Body of pancreas (tissue), 4 donors: ENCODE data around the gene FRMD4B. TPM values are rescaled to one million over a fixed set of nuclear protein-coding genes. Genes with fewer than 3 reads are reported as not detected.

Source experiments
- ATAC-seq: fragments of 150-250 bp; one replicate; pipeline ENCODE4 v1.9.1; 2016
- DNase-seq, 4 donors: peaks; one replicate each; pipeline ENCODE4 v3.0.0-alpha.2; 2019
- H3K27ac ChIP-seq, 4 donors: fragments of 200-600 bp; sonication (generic); 1 replicate in 3 of 4; 2 replicates in 1 of 4; pipeline versions ENCODE4 v1.5.1 to v1.6.1; 2016 to 2019; ENCODE audit warnings: mild to moderate bottlenecking in 1 of 4, mixed read lengths in 1 of 4, moderate library complexity in 1 of 4
- H3K27me3 ChIP-seq, 2 donors: fragments of 200-600 bp; sonication (generic); one replicate each; pipeline ENCODE4 v1.6.0; 2016; ENCODE audit warnings: mild to moderate bottlenecking in 1 of 2
- H3K36me3 ChIP-seq, 2 donors: fragments of 200-600 bp; sonication (generic); replicated peaks in 1 of 2; 2 replicates each; pipeline ENCODE4 v1.5.1; 2016; ENCODE audit warnings: low read depth in 2 of 2; ENCODE audit not compliant: insufficient read depth in 1 of 2
- H3K4me1 ChIP-seq: fragments of 200-600 bp; sonication (generic); one replicate; pipeline ENCODE4 v1.6.0; 2016
- H3K4me3 ChIP-seq, 2 donors: fragments of 200-600 bp; sonication (generic); 1 replicate in 1 of 2; 2 replicates in 1 of 2; pipeline ENCODE4 v1.5.1; 2016 to 2019
- H3K9me3 ChIP-seq, 3 donors: fragments of 200-600 bp; sonication (generic); 1 replicate in 2 of 3; 2 replicates in 1 of 3; pipeline ENCODE4 v1.5.1; 2016
- POLR2A ChIP-seq, 3 donors: fragments of 450-650 bp; IDR thresholded peaks; one replicate each; pipeline ENCODE4 v1.6.1; 2016; ENCODE audit warnings: antibody characterized with exemption in 3 of 3, mild to moderate bottlenecking in 2 of 3
- WGBS, 2 donors: methylation state at CpG; one replicate each; pipeline ENCODE4 v1.1.5; 2017; 5-methylcytosine and 5-hydroxymethylcytosine counted together
- intact Hi-C: fragments of 100-400 bp; cut with DNase I; formaldehyde crosslinking; loops from one replicate; pipeline ENCODE4 v1.15.1; 2023
- total RNA-seq, 2 donors: library from RNA; depleted of rRNA; stranded (reverse); fragments of >200 nt; gene quantifications; one replicate each; pipeline ENCODE4 v1.1.0, GENCODE V29; 2016
- TF ChIP-seq, protein P1 (sequence below), 7 experiments: fragments of 450-650 bp in 4 of 7; fragments of 200-600 bp in 3 of 7; sonication (generic) in 3 of 7; IDR thresholded peaks; one replicate each; pipeline ENCODE4 v1.5.1; 2016 to 2019; ENCODE audit warnings: antibody characterized with exemption in 7 of 7

FRMD4B gene
- total RNA-seq, 2 donors from 2014 or later, result 7.3 to 14.3 TPM

DNA sequence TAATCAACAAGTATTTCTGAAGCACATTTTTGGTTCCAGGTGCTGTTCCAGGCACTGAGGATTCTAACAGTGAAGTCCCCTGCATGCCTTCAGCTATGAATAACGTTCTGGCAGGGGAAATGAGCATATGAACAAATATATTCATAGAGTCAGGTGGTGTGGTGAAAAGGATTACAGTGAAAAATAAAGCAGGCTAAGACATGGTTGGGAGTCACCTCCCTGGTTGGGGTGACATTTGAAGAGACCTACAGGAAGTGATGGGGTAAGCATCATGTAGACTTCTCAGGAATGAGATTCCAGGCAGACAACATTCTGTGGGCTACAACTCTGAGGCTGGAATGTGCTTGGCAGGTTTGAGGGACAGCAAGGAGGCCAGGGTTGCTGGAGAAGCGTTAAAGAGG is 15.0 kb downstream of the FRMD4B start:
- DNase-seq (no peak), ATAC-seq (no peak)
- Histone ChIP-seq H3K9me3 (no peaks in the 10 kb centered on the region), H3K4me3 (no peak overlapping the region), H3K4me1 (peaks cover 10% of the 10 kb centered on the region), H3K27ac (no peak overlapping the region), H3K36me3 (no peaks in the 10 kb centered on the region), H3K27me3 (no peaks in the 10 kb centered on the region)
- intact Hi-C loops, result no loop called here
- WGBS, 2 donors, result 61 to 72% methylated on average over 2 of the region's 2 CpGs
- TF ChIP-seq POLR2A (IDR thresholded peaks at IDR 0.05), result no peak
- TF ChIP-seq, protein P1, sequence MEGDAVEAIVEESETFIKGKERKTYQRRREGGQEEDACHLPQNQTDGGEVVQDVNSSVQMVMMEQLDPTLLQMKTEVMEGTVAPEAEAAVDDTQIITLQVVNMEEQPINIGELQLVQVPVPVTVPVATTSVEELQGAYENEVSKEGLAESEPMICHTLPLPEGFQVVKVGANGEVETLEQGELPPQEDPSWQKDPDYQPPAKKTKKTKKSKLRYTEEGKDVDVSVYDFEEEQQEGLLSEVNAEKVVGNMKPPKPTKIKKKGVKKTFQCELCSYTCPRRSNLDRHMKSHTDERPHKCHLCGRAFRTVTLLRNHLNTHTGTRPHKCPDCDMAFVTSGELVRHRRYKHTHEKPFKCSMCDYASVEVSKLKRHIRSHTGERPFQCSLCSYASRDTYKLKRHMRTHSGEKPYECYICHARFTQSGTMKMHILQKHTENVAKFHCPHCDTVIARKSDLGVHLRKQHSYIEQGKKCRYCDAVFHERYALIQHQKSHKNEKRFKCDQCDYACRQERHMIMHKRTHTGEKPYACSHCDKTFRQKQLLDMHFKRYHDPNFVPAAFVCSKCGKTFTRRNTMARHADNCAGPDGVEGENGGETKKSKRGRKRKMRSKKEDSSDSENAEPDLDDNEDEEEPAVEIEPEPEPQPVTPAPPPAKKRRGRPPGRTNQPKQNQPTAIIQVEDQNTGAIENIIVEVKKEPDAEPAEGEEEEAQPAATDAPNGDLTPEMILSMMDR (IDR thresholded peaks at IDR 0.05), result no peak

DNA sequence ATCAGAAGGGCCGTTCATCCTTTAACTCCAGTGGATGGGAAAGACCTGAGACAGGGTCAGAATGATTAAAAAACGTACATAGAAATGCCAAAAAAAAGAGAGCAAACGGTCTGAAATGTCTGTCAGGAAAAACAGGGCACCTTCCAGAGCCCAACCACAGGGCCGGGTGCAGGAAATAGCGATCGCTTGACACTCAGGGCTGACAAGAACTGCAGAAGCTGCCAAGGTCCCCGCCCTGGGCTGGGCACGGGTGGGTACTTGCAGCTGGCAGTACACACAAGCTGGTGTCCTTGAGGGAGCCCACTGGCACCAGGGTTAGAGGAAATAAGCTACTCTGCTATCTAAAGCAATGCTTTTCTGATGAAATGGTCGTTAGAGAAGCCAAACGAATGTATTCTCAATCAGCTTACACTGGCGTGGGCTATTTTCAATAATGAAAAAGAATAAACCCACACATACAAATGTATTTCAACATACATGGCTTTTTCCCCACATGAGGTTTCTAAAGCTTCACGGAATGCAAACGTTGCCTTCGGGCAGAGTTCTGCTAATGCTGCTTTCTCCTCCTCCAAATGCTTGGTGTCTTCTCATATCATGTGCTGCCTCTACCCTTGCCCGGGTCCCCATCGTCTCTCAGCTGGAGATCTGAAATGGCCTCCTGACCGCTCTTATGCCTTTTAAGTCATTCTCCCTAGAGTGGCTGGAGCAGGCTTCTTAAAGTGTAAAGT is 15.6 kb downstream of the FRMD4B start:
- ATAC-seq (peak; percentile 59), DNase-seq (peak; percentile 39 to 59 (median 54))
- intact Hi-C loops, result no loop called here
- TF ChIP-seq, protein P1 (IDR thresholded peaks at IDR 0.05), result no peak
- TF ChIP-seq POLR2A (IDR thresholded peaks at IDR 0.05), result no peak
- Histone ChIP-seq H3K9me3 (no peaks in the 10 kb centered on the region), H3K4me3 (no peak overlapping the region), H3K27ac (peak overlapping the region in 1 of 4 donors; percentile 42), H3K36me3 (no peaks in the 10 kb centered on the region), H3K27me3 (no peaks in the 10 kb centered on the region), H3K4me1 (peaks cover 10% of the 10 kb centered on the region)
- 34 to 38% methylated on average over 17 of the region's 17 CpGs for WGBS, 2 donors

DNA sequence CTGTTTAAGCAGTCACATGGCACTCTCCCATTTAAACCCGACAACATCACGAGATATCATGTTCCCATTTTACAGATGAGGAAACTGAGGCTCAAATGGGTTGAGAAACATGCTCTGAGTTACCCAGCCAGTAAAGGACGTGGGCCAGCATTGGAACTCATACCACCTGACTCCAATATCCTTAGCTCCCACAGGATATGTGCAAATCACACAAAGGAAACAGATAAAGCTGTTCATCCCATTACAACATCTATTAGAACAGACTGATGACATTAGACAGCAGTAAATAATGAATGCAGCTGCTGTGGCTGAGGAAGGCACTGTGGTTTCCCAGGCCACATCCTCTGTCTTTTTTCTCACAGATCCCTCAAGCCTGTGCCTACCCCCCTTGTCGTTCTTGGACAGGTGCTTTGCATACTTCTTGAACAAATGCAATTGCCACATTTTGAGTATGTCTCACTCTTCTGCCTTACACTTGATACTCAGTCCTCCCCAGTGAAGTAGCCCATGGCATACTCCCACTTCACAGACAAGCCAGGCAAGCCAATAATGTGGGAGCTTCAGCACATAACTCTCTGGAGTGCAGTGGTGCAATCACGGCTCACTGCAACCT is 17.7 kb downstream of the FRMD4B start:
- no peak for DNase-seq

DNA sequence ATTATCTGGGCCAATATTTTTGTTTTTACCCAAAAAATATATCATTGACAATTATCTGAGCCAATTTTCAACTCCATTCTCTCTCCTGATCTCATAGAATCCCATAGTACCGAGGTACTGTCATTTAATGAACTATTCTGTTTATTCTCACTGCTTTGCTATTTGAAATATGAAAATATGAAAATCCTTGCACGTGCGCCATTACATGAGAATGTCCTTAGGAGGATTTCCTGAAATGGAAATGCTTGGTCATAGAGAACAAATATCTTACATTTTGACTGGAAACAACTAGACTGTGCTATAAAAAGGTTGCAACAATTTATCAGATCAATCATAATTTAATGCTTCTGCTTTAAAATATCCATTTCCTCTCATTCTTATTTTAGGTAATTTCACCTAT is 18.3 kb downstream of the FRMD4B start:
- DNase-seq (no peak), ATAC-seq (no peak)
- no peak overlapping the region for H3K4me3 ChIP-seq
- H3K27ac ChIP-seq, result no peak overlapping the region
- no peaks in the 10 kb centered on the region for H3K9me3 ChIP-seq
- WGBS, 2 donors, result 86 to 93% methylated on average over 3 of the region's 3 CpGs
- peaks cover 10% of the 10 kb centered on the region for H3K4me1 ChIP-seq
- no peaks in the 10 kb centered on the region for H3K36me3 ChIP-seq
- intact Hi-C loops, result no loop called here
- TF ChIP-seq POLR2A (IDR thresholded peaks at IDR 0.05), result no peak
- TF ChIP-seq, protein P1 (IDR thresholded peaks at IDR 0.05), result no peak
- no peaks in the 10 kb centered on the region for H3K27me3 ChIP-seq

More for the DNA sequence above, 17.7 kb downstream of the FRMD4B start:
- Histone ChIP-seq H3K36me3 (no peaks in the 10 kb centered on the region), H3K27ac (no peak overlapping the region), H3K4me1 (peaks cover 10% of the 10 kb centered on the region), H3K4me3 (no peak overlapping the region), H3K27me3 (no peaks in the 10 kb centered on the region), H3K9me3 (no peaks in the 10 kb centered on the region)
- 75% methylated on average over 5 of the region's 5 CpGs for WGBS, 2 donors
- intact Hi-C loops, result no loop called here
- ATAC-seq, result no peak
- TF ChIP-seq POLR2A (IDR thresholded peaks at IDR 0.05), result no peak
- TF ChIP-seq, protein P1 (IDR thresholded peaks at IDR 0.05), result no peak
